ENCODE measurements around the gene ZIC5.
"Not testable (repeated sequence)": the region's sequence is repeated elsewhere in the genome, so short reads cannot be mapped to it uniquely, and the experiment has no call there.

The ZIC5 gene

GRCh38 chr13:99959540-99960230 is 11.9 kb downstream of the ZIC5 start:
- DNase-seq: peak; percentile 43

DNA sequence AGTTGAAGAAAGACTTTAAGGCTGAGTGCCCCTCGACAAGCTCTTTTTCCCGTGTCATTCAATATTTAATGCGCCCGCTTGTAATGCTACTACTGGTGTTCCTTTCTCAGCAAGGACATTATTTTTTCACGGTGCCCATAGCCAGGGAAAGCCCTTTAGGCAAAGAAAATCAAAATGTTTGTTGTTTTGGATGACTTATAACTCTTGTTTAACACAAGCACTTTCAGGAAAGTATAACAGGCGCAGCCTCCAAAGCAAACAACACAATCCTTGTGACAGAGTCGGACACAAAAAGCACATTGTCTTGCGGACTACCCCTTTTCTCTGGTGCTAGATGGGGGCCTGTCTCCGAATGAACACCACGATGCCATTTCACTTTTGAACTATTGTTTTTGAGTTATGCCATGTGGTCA is 12.4 kb downstream of the ZIC5 start:
- DNase-seq: no peak

DNA sequence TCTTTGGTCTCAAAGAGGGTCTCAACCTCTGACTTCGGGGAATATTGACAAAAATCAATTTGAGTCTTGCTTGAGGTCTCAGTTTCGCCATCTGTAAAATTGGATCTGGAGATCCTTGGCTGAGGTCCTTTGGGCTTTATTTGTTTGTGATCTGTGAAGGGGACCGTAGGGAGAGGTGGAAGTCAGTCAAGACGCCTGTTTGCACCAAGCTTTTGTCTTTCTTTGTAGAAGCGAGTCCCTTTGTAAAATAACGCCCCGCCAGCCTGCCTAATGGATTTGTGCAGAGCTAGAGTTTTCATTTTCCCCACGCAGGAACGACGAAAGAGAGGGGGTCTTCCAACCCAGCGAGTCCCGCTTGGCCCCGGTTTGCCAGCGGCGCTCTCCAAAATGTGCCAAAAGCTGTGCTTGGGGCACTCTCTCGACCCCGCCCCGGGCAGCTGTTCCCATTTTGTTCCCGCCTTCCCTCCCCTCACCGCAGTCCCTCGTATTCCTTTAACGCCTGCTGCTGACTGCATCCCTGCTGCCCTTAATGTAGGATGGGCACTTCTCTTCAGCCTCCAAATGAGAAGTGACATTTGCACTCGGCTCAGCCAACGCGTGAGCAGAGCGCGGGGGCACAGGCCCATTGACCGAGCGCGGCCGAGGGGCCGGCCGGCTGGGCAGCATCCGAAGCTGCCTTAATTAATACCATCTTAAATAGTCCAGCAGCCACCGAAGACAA is 13.0 kb downstream of the ZIC5 start:
- DNase-seq: no peak

GRCh38 chr13:99956473-99957349 is 14.9 kb downstream of the ZIC5 start:
- DNase-seq: peak; percentile 59

DNA sequence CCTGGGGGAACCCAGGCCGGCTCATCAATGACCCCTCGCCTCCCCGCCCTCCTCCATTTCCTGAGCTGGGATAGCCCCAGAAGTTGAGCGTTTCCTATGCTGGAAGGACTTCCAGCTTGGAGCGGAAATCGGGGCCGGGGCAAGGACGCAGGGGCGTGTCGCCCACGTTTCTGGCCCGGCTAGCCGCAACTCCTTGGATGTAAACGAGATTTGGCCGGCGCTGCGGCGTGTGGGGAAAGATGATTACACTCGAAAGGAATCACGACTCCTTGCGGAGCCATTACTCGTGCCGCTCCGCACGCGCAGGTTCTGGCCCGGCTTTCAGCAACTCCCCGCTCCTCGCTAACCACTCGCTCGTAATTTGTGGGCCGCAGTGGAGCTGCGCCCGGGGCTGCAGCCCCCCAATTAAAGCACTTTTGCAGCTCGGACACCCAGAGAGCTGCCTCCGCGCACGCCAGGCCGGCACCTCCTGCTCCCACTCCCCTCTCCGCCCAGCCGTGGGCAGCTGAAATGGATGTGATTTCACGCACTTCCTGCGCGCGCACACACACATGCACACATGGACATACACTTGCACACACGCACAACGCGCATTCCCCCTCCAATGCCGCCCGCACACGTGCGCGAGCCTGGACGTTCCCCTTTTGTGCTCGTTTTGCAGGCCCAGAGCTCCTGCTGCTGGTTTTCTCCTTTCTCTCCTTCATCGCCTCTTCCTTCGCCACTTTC is 15.7 kb downstream of the ZIC5 start:
- DNase-seq: peak; percentile 83

GRCh38 chr13:99955107-99955746 is 16.3 kb downstream of the ZIC5 start:
- DNase-seq: no peak

DNA sequence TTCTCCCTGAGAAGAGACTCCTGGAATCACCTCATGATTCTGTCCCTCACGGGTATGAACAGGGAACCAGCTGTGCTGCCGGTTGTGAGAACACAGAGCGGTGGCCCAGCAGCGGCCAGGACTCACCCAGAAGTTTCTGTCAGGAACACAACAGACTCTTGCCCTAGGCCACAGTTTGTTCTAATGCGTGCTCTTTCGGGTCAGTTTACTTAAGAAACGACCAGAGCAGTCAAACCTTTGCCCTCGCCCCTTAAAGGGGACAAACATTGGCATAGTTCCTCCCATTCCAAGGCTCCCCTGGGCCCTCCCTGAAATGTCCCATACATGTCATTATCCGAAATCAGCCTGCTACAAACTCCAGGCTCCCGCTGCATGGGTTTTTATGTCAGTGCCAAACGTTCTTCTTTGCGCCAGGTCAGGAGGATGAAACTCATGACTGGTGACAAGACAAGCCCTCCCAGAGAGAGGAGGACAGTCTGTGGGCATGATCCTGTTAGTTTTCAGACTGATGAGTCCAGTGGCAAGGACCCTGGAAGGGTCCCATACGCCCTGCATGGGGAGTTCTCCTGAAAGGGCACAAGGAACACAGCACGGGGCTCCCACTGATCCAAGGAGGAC is 18.3 kb downstream of the ZIC5 start:
- DNase-seq: no peak

GRCh38 chr13:99951666-99952065 is 19.9 kb downstream of the ZIC5 start:
- DNase-seq: not testable (repeated sequence)

GRCh38 chr13:99949679-99950413 is 21.7 kb downstream of the ZIC5 start:
- no peak for DNase-seq

GRCh38 chr13:99948907-99949678 is 22.5 kb downstream of the ZIC5 start:
- peak; percentile 18 for DNase-seq

DNA sequence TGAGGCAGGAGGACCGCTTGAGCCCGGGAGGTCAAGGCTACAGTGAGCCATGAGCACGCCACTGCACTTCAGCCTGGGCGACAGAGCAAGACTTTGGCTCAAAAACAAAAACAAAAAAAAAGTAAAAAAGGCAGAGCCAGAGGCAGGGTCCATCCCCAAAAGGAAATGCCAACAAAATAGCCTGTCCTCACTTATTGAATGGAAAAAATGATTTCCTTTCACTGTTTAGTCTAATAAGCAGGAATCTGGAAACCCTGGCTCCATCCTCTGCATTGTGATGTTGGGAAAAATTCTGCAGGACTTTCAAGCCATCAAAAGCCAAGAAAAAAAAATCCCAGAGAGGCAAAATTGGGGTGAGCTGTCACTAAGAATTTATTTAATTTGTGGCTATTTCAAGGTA is 23.2 kb downstream of the ZIC5 start:
- no peak for DNase-seq

DNA sequence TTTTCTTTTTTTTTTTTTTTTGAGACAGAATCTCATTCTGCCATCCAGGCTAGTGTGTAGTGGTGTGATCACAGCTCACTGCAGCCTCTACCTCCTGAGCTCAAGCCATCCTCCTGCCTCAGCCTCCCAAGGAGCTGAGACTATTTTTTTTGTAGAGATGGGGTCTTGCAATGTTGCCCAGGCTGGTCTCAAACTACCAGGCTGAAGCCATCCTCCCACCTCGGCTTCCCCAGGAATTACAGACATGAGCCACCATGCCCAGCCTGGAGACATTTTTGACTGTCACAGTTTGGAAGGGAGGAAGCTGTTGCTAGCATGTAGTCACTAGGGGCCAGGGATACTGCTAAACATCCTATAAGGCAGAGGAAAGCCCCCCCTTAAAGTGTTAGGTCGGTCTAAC is 23.9 kb downstream of the ZIC5 start:
- peak; percentile 6 for DNase-seq

- DNase-seq: not testable (repeated sequence)
These were observed 26.1 kb downstream of the ZIC5 start for GRCh38 chr13:99945515-99945914.

DNA sequence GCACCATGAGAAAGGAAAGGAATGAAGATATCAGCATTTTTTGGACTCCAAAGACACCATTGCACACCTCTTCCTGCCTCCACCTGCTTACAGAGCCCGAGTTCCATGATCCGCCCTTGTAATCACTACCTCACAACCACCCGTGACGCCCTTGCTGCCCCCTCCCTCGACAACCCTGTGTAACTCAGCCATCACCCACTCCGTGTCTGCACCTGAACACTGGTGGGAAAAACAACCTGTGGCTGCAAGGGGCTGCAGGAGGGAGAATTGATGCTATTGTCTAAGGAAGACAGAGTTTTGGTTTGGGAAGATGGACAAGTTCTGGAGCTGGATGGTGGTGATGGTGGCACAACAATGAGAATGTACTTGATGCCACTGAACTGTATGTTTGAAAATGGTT is 27.0 kb downstream of the ZIC5 start:
- DNase-seq: no peak

- DNase-seq: no peak
These were observed 27.5 kb downstream of the ZIC5 start for GRCh38 chr13:99944102-99944501.

GRCh38 chr13:99941911-99942310 is 29.7 kb downstream of the ZIC5 start:
- DNase-seq: no peak

DNA sequence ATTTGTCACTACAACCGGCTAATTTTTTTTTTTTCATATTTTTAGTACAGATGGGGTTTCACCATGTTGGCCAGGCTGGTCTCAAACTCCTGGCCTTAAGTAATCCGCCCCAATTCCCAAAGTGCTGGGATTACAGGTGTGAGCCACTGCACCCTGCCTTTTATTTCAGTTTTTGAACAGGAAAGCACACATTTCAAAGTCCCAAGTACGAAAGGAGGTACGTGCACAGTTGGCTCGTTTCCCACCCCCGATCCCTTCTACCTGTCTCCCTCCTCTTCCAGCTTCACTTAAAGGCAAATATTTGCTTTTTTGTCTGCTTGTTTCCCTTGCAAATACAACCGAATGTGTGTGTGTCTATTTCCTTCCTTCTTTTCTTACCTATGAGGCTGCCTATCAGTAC is 30.5 kb downstream of the ZIC5 start:
- DNase-seq: no peak

DNA sequence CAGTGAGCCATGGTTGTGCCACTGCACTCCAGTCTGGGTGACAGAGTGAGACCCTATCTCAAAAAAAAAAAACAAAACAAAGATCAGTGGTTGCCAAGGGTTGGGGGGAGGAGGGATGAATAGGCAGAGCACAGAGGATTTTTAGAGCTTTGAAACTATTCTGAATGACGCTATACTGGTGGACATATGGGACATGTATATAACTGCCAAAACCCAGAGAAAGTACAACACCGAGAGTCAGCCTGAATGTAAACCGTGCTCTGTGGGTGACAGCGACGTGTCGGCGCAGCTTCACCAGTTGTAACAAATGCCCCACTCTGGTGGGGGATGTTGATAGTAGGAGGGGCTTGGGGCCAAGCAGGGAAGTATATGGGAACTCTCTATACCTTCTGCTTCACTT is 32.9 kb downstream of the ZIC5 start:
- no peak for DNase-seq

DNA sequence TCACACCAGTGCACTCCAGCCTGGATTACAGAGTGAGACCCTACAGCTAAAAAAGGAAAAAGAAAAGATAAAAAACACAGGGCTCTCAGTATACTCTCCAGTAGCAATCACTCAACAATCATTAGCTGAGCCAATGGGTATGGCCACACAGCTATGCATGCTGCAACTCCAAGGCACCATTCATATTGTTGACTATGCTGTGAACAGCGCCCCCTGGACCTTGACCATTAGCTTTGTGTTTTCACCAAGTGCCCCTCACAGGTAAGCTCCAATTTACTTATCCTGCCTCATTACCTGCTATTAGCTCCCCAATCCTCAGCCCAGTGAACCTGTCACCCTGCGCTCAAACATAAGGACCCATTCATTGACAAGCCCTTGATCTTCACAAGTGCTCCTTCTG is 35.8 kb downstream of the ZIC5 start:
- DNase-seq: no peak

DNA sequence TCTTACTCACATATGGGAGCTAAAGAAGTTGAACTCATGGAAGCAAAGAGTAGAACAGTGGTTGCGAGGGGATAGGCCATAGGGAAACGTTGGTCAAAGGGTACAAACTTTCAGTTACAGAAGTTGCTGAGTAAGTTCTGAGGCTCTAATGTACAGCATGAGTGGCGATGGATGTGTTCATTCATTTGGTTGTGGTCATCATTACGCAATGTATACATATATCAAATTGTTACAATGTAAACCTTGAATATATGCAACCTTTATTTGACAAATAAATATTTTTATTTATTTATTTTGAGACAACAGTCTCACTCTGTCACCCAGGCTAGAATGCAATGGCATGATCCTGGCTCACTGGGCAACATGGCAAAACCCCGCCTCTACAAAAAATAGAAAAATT is 38.7 kb downstream of the ZIC5 start:
- no peak for DNase-seq

All from right forelimb (tissue), 1 donor.